Caco-2 (cell line): Measurements from ENCODE around the gene RAMP3. TPM values are rescaled to one million over a fixed set of nuclear protein-coding genes. Genes with fewer than 3 reads are reported as not detected.

Experiments used
- BruUV-seq: library from RNA; stranded (reverse); fragments of 400-500 nt; replicated peaks from 2 replicates; lab custom pipeline; 2021; lab: Mats Ljungman, UMichigan
- CTCF ChIA-PET: fragments of 300-600 bp; sonication (Branson Sonifier 250); formaldehyde crosslinking; loops from one replicate; lab custom pipeline; 2022; ENCODE audit warnings: antibody characterized with exemption; lab: Charles Lee
- POLR2A ChIA-PET: fragments of 300-600 bp; sonication (Branson Sonifier 250); formaldehyde crosslinking; loops from one replicate; lab custom pipeline; 2022; ENCODE audit warnings: antibody characterized with exemption; lab: Charles Lee
- DNase-seq, 2 experiments: peaks; one replicate each; pipeline versions ENCODE4 v3.0.0 to v3.0.0-alpha.2; 2020 to 2022
- H3K27me3 ChIP-seq: replicated peaks from 2 replicates; pipeline ENCODE4 v1.6.0; 2011; ENCODE audit warnings: low read length; ENCODE audit not compliant: control insufficient read depth, insufficient read depth
- H3K36me3 ChIP-seq: 2 replicates; pipeline ENCODE4 v1.5.1; 2011; ENCODE audit warnings: low read length; ENCODE audit not compliant: control insufficient read depth, insufficient read depth
- H3K4me1 ChIP-seq: fragments of 250-450 bp; sonication (Bioruptor Pico); 2 replicates; pipeline ENCODE4 v1.5.1; 2020; ENCODE audit warnings: mild to moderate bottlenecking
- H3K4me3 ChIP-seq: 2 replicates; pipeline ENCODE4 v1.5.1; 2011; ENCODE audit warnings: low read depth, mild to moderate bottlenecking, control low read depth, low read length
- H3K9me3 ChIP-seq: fragments of 250-450 bp; sonication (Bioruptor Pico); 2 replicates; pipeline ENCODE4 v1.5.1; 2020; ENCODE audit warnings: mild to moderate bottlenecking, moderate library complexity
- H3K27ac Mint-ChIP-seq: one replicate; pipeline ENCODE4 v1.8.0; 2022; ENCODE audit warnings: mixed read lengths; ENCODE audit not compliant: unreplicated experiment
- H3K27me3 Mint-ChIP-seq: one replicate; pipeline ENCODE4 v1.8.0; 2022; ENCODE audit warnings: mixed read lengths; ENCODE audit not compliant: insufficient read depth, unreplicated experiment
- H3K36me3 Mint-ChIP-seq: one replicate; pipeline ENCODE4 v1.8.0; 2022; ENCODE audit warnings: mild to moderate bottlenecking, mixed read lengths; ENCODE audit not compliant: insufficient read depth, unreplicated experiment
- H3K4me1 Mint-ChIP-seq: one replicate; pipeline ENCODE4 v1.8.0; 2022; ENCODE audit warnings: low read depth, mixed read lengths; ENCODE audit not compliant: unreplicated experiment
- H3K4me3 Mint-ChIP-seq: one replicate; pipeline ENCODE4 v1.8.0; 2022; ENCODE audit warnings: mild to moderate bottlenecking, moderate library complexity, mixed read lengths; ENCODE audit not compliant: unreplicated experiment
- H3K9me3 Mint-ChIP-seq: one replicate; pipeline ENCODE4 v1.8.0; 2022; ENCODE audit warnings: mixed read lengths; ENCODE audit not compliant: unreplicated experiment
- CTCF ChIP-seq, 2 experiments: fragments of 200-600 bp in 1 of 2; IDR thresholded peaks; 1 replicate in 1 of 2; 2 replicates in 1 of 2; pipeline versions ENCODE4 v1.5.1 to v1.8.0; 2011 to 2022; ENCODE audit warnings: antibody characterized with exemption in 1 of 2, control low read depth in 1 of 2, inconsistent platforms in 1 of 2, low read depth in 1 of 2, low read length in 1 of 2, mild to moderate bottlenecking in 1 of 2, moderate library complexity in 1 of 2; ENCODE audit not compliant: insufficient read depth in 1 of 2, severe bottlenecking in 1 of 2, unreplicated experiment in 1 of 2
- intact Hi-C: fragments of 100-400 bp; cut with micrococcal nuclease; formaldehyde crosslinking; loops from one replicate; pipeline ENCODE4 v1.10.0; 2022; ENCODE audit not compliant: unreplicated experiment
- total RNA-seq: library from RNA; stranded (reverse); gene quantifications from 2 replicates; pipeline ENCODE4 v1.2.3, GENCODE V29; 2022

The RAMP3 gene
- total RNA-seq, 1 experiment from 2014 or later = not detected

GRCh38 chr7:45129906-45130305 lies 27.7 kb upstream of the RAMP3 start:
- DNase-seq = no peak
- H3K9me3 ChIP-seq = no peaks in the 10 kb centered on the region
- H3K9me3 Mint-ChIP-seq = no peaks in the 10 kb centered on the region
- no peak for TF ChIP-seq CTCF (IDR thresholded peaks at IDR 0.05; ENCODE audit: insufficient read depth in 1 of 2, low read depth in 1 of 2, low read length in 1 of 2, severe bottlenecking in 1 of 2, unreplicated experiment in 1 of 2)
- BruUV-seq = no TSS peak
- no peak overlapping the region for H3K4me3 Mint-ChIP-seq
- H3K27ac Mint-ChIP-seq = no peak overlapping the region
- H3K27me3 Mint-ChIP-seq = peaks cover 12% of the 10 kb centered on the region
- H3K36me3 Mint-ChIP-seq = no peaks in the 10 kb centered on the region
- POLR2A ChIA-PET = no interaction called here
- no peak overlapping the region for H3K4me3 ChIP-seq
- no peaks in the 10 kb centered on the region for H3K36me3 ChIP-seq
- CTCF ChIA-PET = no interaction called here
- intact Hi-C loops = no loop called here
- H3K4me1 ChIP-seq = no peaks in the 10 kb centered on the region
- H3K4me1 Mint-ChIP-seq = no peaks in the 10 kb centered on the region
- H3K27me3 ChIP-seq = no peaks in the 10 kb centered on the region

- Histone ChIP-seq H3K9me3 (no peaks in the 10 kb centered on the region), H3K36me3 (no peaks in the 10 kb centered on the region), H3K4me1 (no peaks in the 10 kb centered on the region), H3K4me3 (no peak overlapping the region), H3K27me3 (no peaks in the 10 kb centered on the region)
- ChIA-PET CTCF (no interaction called here), POLR2A (no interaction called here)
- intact Hi-C loops = no loop called here
- no peak overlapping the region for H3K27ac Mint-ChIP-seq
- BruUV-seq = no TSS peak
- no peak for DNase-seq
- no peaks in the 10 kb centered on the region for H3K4me1 Mint-ChIP-seq
- H3K9me3 Mint-ChIP-seq = no peaks in the 10 kb centered on the region
- no peak for TF ChIP-seq CTCF (IDR thresholded peaks at IDR 0.05; ENCODE audit: insufficient read depth in 1 of 2, low read depth in 1 of 2, low read length in 1 of 2, severe bottlenecking in 1 of 2, unreplicated experiment in 1 of 2)
- peaks cover 12% of the 10 kb centered on the region for H3K27me3 Mint-ChIP-seq
- no peaks in the 10 kb centered on the region for H3K36me3 Mint-ChIP-seq
- no peak overlapping the region for H3K4me3 Mint-ChIP-seq
These were observed 26.7 kb upstream of the RAMP3 start for GRCh38 chr7:45130910-45131309.

GRCh38 chr7:45131891-45132290 lies 25.7 kb upstream of the RAMP3 start:
- no peak overlapping the region for H3K27ac Mint-ChIP-seq
- no peaks in the 10 kb centered on the region for H3K36me3 ChIP-seq
- H3K4me3 ChIP-seq = no peak overlapping the region
- BruUV-seq = no TSS peak
- intact Hi-C loops = no loop called here
- peaks cover 12% of the 10 kb centered on the region for H3K27me3 Mint-ChIP-seq
- H3K4me1 ChIP-seq = no peaks in the 10 kb centered on the region
- H3K4me1 Mint-ChIP-seq = no peaks in the 10 kb centered on the region
- H3K4me3 Mint-ChIP-seq = no peak overlapping the region
- CTCF ChIA-PET = no interaction called here
- H3K9me3 ChIP-seq = no peaks in the 10 kb centered on the region
- no peak for DNase-seq
- no peak for TF ChIP-seq CTCF (IDR thresholded peaks at IDR 0.05; ENCODE audit: insufficient read depth in 1 of 2, low read depth in 1 of 2, low read length in 1 of 2, severe bottlenecking in 1 of 2, unreplicated experiment in 1 of 2)
- POLR2A ChIA-PET = no interaction called here
- H3K9me3 Mint-ChIP-seq = no peaks in the 10 kb centered on the region
- H3K27me3 ChIP-seq = no peaks in the 10 kb centered on the region
- H3K36me3 Mint-ChIP-seq = no peaks in the 10 kb centered on the region
